ENCODE data around the gene ADPRS. TPM values are rescaled to one million over a fixed set of nuclear protein-coding genes. Genes with fewer than 3 reads are reported as not detected.

Gene ADPRS
- total and polyA plus RNA-seq, 7 donors = 21.6 to 49.6 (median 30.0) TPM

- peaks cover 0 to 59% (median 49%) of the 10 kb centered on the region in 4 donors for H3K4me1 ChIP-seq
- WGBS, 2 donors = 77 to 85% methylated on average over 6 of the region's 6 CpGs
- intact Hi-C loops (cut with DNase I) = loop anchor here (1.0 kb wide), 1 partner anchor 36 kb away; no protein-coding TSS in a partner anchor
- no peaks in the 10 kb centered on the region for H3K27me3 ChIP-seq
- H3K9me3 ChIP-seq = no peaks in the 10 kb centered on the region
- DNase-seq = no peak
- TF ChIP-seq POLR2AphosphoS5 (IDR thresholded peaks at IDR 0.05) (no peak), CTCF (IDR thresholded peaks at IDR 0.05) (no peak), POLR2A (IDR thresholded peaks at IDR 0.05) (no peak), EP300 (IDR thresholded peaks at IDR 0.05) (no peak)
- H3K4me3 ChIP-seq = no peak overlapping the region
- peaks cover 7 to 35% (median 16%) of the 10 kb centered on the region in 4 donors for H3K36me3 ChIP-seq
- H3K27ac ChIP-seq = peak overlapping the region; percentile 65 to 82 (median 78)
These were observed 46.6 kb downstream of the ADPRS start for GRCh38 chr1:36135330-36135667.

- intact Hi-C loops (cut with DNase I) = loop anchor here (1.0 kb wide), 1 partner anchor 36 kb away; no protein-coding TSS in a partner anchor
- H3K4me1 ChIP-seq = peaks cover 0 to 64% (median 50%) of the 10 kb centered on the region in 4 donors
- no peak for DNase-seq
These were observed 47.1 kb downstream of the ADPRS start for GRCh38 chr1:36135796-36136195.

GRCh38 chr1:36136535-36136934 lies 47.8 kb downstream of the ADPRS start:
- peaks cover 0 to 66% (median 52%) of the 10 kb centered on the region in 4 donors for H3K4me1 ChIP-seq
- TF ChIP-seq POLR2AphosphoS5 (IDR thresholded peaks at IDR 0.05) (peak in 3 of 4 donors; percentile 17 to 59 (median 37)), EP300 (IDR thresholded peaks at IDR 0.05) (peak in 1 of 4 donors; percentile 41), POLR2A (IDR thresholded peaks at IDR 0.05) (no peak), CTCF (IDR thresholded peaks at IDR 0.05) (no peak)
- peak overlapping the region; percentile 65 to 82 (median 78) for H3K27ac ChIP-seq
- peaks cover 7 to 35% (median 16%) of the 10 kb centered on the region in 4 donors for H3K36me3 ChIP-seq
- intact Hi-C loops (cut with DNase I) = no loop called here
- H3K4me3 ChIP-seq = no peak overlapping the region
- 71 to 86% methylated on average over 1 of the region's 1 CpG for WGBS, 2 donors
- no peak for DNase-seq
- no peaks in the 10 kb centered on the region for H3K27me3 ChIP-seq
- H3K9me3 ChIP-seq = no peaks in the 10 kb centered on the region

More at GRCh38 chr1:36135796-36136195, 47.1 kb downstream of the ADPRS start:
- TF ChIP-seq POLR2A (IDR thresholded peaks at IDR 0.05) = no peak
- TF ChIP-seq CTCF (IDR thresholded peaks at IDR 0.05) = no peak
- TF ChIP-seq POLR2AphosphoS5 (IDR thresholded peaks at IDR 0.05) = no peak
- TF ChIP-seq EP300 (IDR thresholded peaks at IDR 0.05) = no peak
- Histone ChIP-seq H3K4me3 (no peak overlapping the region), H3K9me3 (no peaks in the 10 kb centered on the region), H3K27me3 (no peaks in the 10 kb centered on the region), H3K36me3 (peaks cover 7 to 35% (median 16%) of the 10 kb centered on the region in 4 donors), H3K27ac (peak overlapping the region; percentile 65 to 82 (median 78))

GRCh38 chr1:36137226-36137625 lies 48.5 kb downstream of the ADPRS start:
- H3K9me3 ChIP-seq = no peaks in the 10 kb centered on the region
- peaks cover 7 to 35% (median 16%) of the 10 kb centered on the region in 4 donors for H3K36me3 ChIP-seq
- peak overlapping the region; percentile 65 to 82 (median 78) for H3K27ac ChIP-seq
- H3K4me1 ChIP-seq = peaks cover 0 to 73% (median 56%) of the 10 kb centered on the region in 4 donors
- TF ChIP-seq CTCF (IDR thresholded peaks at IDR 0.05) = no peak
- TF ChIP-seq POLR2A (IDR thresholded peaks at IDR 0.05) = no peak
- TF ChIP-seq EP300 (IDR thresholded peaks at IDR 0.05) = no peak
- no peak for TF ChIP-seq POLR2AphosphoS5 (IDR thresholded peaks at IDR 0.05)
- WGBS, 2 donors = 78% methylated on average over 5 of the region's 5 CpGs
- intact Hi-C loops (cut with DNase I) = no loop called here
- no peak for DNase-seq
- H3K27me3 ChIP-seq = no peaks in the 10 kb centered on the region
- no peak overlapping the region for H3K4me3 ChIP-seq

- peak overlapping the region in 3 of 4 donors; percentile 78 to 82 (median 78) for H3K27ac ChIP-seq
- intact Hi-C loops (cut with DNase I) = no loop called here
These were observed 49.1 kb downstream of the ADPRS start for GRCh38 chr1:36137776-36138175.

More at GRCh38 chr1:36137776-36138175, 49.1 kb downstream of the ADPRS start:
- Histone ChIP-seq H3K36me3 (peaks cover 7 to 35% (median 16%) of the 10 kb centered on the region in 4 donors), H3K4me3 (no peak overlapping the region), H3K27me3 (no peaks in the 10 kb centered on the region), H3K9me3 (no peaks in the 10 kb centered on the region), H3K4me1 (peaks cover 0 to 76% (median 61%) of the 10 kb centered on the region in 4 donors)
- DNase-seq = no peak
- 90 to 92% methylated on average over 3 of the region's 3 CpGs for WGBS, 2 donors
- TF ChIP-seq POLR2A (IDR thresholded peaks at IDR 0.05) (no peak), POLR2AphosphoS5 (IDR thresholded peaks at IDR 0.05) (no peak), CTCF (IDR thresholded peaks at IDR 0.05) (no peak), EP300 (IDR thresholded peaks at IDR 0.05) (no peak)
